Measurements from ENCODE around the gene RAC3.
A peak's percentile ranks its signal among the peaks of the same experiment; 100 is the strongest.

Gene RAC3

GRCh38 chr17:82018152-82018988 is 13.1 kb upstream of the RAC3 start:
- Histone ChIP-seq H3K27me3 (ENCODE audit: control insufficient read depth, insufficient read depth, low read length) (no peaks in the 10 kb centered on the region), H3K27ac (ENCODE audit: low read depth, low read length) (no peak overlapping the region), H3K4me3 (ENCODE audit: low read length) (no peak overlapping the region), H3K4me1 (ENCODE audit: control insufficient read depth, insufficient read depth, low read length) (peaks cover 17% of the 10 kb centered on the region), H3K9ac (ENCODE audit: low read length) (no peak overlapping the region), H3K36me3 (ENCODE audit: control insufficient read depth, insufficient read depth, low read length) (no peaks in the 10 kb centered on the region)

GRCh38 chr17:82018989-82019689 is 12.3 kb upstream of the RAC3 start:
- peaks cover 13% of the 10 kb centered on the region for H3K4me1 ChIP-seq (ENCODE audit: control insufficient read depth, insufficient read depth, low read length)
- H3K4me3 ChIP-seq (ENCODE audit: low read length): no peak overlapping the region
- no peaks in the 10 kb centered on the region for H3K36me3 ChIP-seq (ENCODE audit: control insufficient read depth, insufficient read depth, low read length)
- no peak overlapping the region for H3K9ac ChIP-seq (ENCODE audit: low read length)
- no peaks in the 10 kb centered on the region for H3K27me3 ChIP-seq (ENCODE audit: control insufficient read depth, insufficient read depth, low read length)
- no peak overlapping the region for H3K27ac ChIP-seq (ENCODE audit: low read depth, low read length)

- H3K27me3 ChIP-seq (ENCODE audit: control insufficient read depth, insufficient read depth, low read length): no peaks in the 10 kb centered on the region
- no peak overlapping the region for H3K4me3 ChIP-seq (ENCODE audit: low read length)
- no peak overlapping the region for H3K9ac ChIP-seq (ENCODE audit: low read length)
- H3K27ac ChIP-seq (ENCODE audit: low read depth, low read length): no peak overlapping the region
- H3K4me1 ChIP-seq (ENCODE audit: control insufficient read depth, insufficient read depth, low read length): peaks cover 15% of the 10 kb centered on the region
- H3K36me3 ChIP-seq (ENCODE audit: control insufficient read depth, insufficient read depth, low read length): no peaks in the 10 kb centered on the region
Measured at GRCh38 chr17:82019690-82020571, 11.5 kb upstream of the RAC3 start.

GRCh38 chr17:82020572-82021106 is 10.8 kb upstream of the RAC3 start:
- no peaks in the 10 kb centered on the region for H3K36me3 ChIP-seq (ENCODE audit: control insufficient read depth, insufficient read depth, low read length)
- no peak overlapping the region for H3K27ac ChIP-seq (ENCODE audit: low read depth, low read length)
- peak overlapping the region; percentile 92 for H3K4me3 ChIP-seq (ENCODE audit: low read length)
- H3K27me3 ChIP-seq (ENCODE audit: control insufficient read depth, insufficient read depth, low read length): no peaks in the 10 kb centered on the region
- no peak overlapping the region for H3K9ac ChIP-seq (ENCODE audit: low read length)
- peaks cover 15% of the 10 kb centered on the region for H3K4me1 ChIP-seq (ENCODE audit: control insufficient read depth, insufficient read depth, low read length)

DNA sequence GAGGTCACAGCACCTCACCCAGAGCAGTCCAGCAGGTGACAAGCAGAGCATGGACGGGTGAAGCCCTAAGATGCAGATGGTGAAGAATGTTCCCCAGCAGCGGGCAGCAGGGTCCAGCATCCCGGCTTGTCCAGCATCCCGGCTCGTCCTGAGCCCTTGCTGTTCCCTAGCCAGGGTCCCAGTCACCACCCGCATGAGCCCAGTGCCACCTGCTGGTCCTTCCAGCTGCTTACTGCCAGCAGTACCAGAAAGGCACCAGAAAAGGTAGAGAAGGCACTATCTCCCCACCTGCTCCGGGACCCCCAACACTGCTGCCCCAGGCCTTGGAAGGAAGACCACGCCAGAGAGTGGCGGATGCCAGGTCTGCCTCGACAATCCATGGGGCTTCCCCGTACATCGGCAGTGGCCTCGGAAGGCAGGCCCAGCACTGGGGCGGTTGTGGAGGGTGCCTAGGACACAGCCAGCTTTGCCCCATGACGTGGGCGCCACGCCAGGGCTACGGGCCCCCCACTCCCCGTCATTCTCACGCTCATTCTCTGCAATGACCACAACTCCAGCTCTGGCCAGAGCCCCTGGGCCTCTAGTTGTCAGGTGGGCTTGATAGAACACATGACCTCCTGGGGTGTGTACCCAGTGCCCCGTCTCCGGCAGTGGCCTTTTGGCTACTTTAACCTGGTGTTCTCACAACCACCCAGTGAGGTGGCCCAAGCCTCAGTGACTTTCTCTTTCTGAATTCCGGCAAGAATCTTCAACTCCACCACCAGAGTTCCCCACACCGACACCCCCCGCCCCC is 10.2 kb upstream of the RAC3 start:
- Histone ChIP-seq H3K36me3 (ENCODE audit: control insufficient read depth, insufficient read depth, low read length) (no peaks in the 10 kb centered on the region), H3K9ac (ENCODE audit: low read length) (no peak overlapping the region), H3K4me1 (ENCODE audit: control insufficient read depth, insufficient read depth, low read length) (peaks cover 15% of the 10 kb centered on the region), H3K4me3 (ENCODE audit: low read length) (peak overlapping the region; percentile 92), H3K27me3 (ENCODE audit: control insufficient read depth, insufficient read depth, low read length) (no peaks in the 10 kb centered on the region), H3K27ac (ENCODE audit: low read depth, low read length) (no peak overlapping the region)

- no peaks in the 10 kb centered on the region for H3K27me3 ChIP-seq (ENCODE audit: control insufficient read depth, insufficient read depth, low read length)
- H3K9ac ChIP-seq (ENCODE audit: low read length): peak overlapping the region; percentile 68
- no peaks in the 10 kb centered on the region for H3K36me3 ChIP-seq (ENCODE audit: control insufficient read depth, insufficient read depth, low read length)
- H3K4me1 ChIP-seq (ENCODE audit: control insufficient read depth, insufficient read depth, low read length): peaks cover 15% of the 10 kb centered on the region
- H3K27ac ChIP-seq (ENCODE audit: low read depth, low read length): no peak overlapping the region
- peak overlapping the region; percentile 92 for H3K4me3 ChIP-seq (ENCODE audit: low read length)
Measured at GRCh38 chr17:82021900-82022309, 9.6 kb upstream of the RAC3 start.

DNA sequence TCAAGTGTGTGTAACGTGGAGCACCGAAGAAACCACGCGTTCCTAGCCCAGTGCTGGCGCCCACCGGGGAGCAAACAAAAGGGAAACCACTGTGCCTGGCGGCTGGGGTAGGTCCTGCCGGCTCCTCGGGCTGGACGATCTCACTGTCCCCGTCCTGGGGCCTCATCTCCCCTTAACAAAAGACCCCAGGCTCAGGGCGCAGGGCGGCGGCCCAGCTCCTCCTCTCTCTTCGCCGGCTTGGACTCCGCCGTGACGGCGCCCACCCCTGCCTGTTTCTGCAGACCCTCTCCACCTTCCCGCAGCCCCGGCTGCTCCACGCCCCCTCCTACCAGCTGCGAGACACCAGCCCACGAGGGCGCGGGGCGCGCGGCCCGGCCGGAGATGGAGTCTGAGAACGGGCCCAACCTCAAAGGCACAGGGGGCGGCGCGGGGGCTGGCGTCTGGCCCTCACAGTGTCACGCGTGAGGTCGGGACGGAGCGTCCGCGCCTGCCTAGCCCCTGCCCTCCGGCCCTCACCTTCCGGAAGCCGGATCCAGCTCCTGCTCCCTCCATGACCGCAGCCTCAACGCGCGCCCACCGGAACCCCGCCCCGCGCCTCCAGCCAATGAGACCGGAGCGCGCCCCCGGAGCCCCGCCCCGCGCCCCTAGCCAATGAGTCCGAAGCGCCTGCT is 9.0 kb upstream of the RAC3 start, which contains the start of gene CENPX:
TSS of gene CENPX (minus strand) at position 569 of the 671 bp plus-strand sequence. CDS start at position 552, 17 bp downstream.
- Histone ChIP-seq H3K27me3 (ENCODE audit: control insufficient read depth, insufficient read depth, low read length) (no peaks in the 10 kb centered on the region), H3K4me3 (ENCODE audit: low read length) (peak within 1 kb of the TSS; percentile 92), H3K4me1 (ENCODE audit: control insufficient read depth, insufficient read depth, low read length) (peaks cover 15% of the 10 kb centered on the region), H3K9ac (ENCODE audit: low read length) (peak within 1 kb of the TSS; percentile 68), H3K36me3 (ENCODE audit: control insufficient read depth, insufficient read depth, low read length) (no peaks in the 10 kb centered on the region), H3K27ac (ENCODE audit: low read depth, low read length) (peak within 1 kb of the TSS; percentile 61)

DNA sequence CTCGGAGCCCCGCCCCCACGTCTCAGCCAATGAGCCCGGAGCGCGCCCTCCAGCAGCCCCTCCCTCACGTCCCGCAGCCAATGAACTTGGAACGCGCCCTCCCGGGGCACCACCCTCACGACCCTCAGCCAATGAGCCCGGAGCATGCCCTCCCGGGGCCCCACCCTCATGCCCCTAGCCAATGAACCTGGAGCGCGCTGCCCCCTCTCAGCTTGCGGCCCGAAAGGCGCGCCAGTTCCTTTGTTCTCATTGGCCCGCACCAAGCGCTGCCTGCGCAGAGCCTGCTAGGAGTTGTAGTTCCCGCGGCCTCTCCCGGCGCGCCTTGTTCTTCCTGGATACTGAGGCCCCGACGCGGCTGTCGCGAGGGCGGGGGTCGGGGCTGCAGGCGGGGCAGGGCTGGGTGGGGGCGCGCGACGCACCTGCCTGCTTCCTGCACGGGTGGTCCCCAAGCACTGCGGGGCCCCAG is 8.5 kb upstream of the RAC3 start, which contains the start of gene LRRC45:
TSS of gene LRRC45 (plus strand) at position 325 of the 466 bp plus-strand sequence. CDS start 339 bp downstream, outside the sequence.
- Histone ChIP-seq H3K4me3 (ENCODE audit: low read length) (peak within 1 kb of the TSS; percentile 92), H3K4me1 (ENCODE audit: control insufficient read depth, insufficient read depth, low read length) (peaks cover 15% of the 10 kb centered on the region), H3K27me3 (ENCODE audit: control insufficient read depth, insufficient read depth, low read length) (no peaks in the 10 kb centered on the region), H3K36me3 (ENCODE audit: control insufficient read depth, insufficient read depth, low read length) (no peaks in the 10 kb centered on the region), H3K27ac (ENCODE audit: low read depth, low read length) (peak within 1 kb of the TSS; percentile 61), H3K9ac (ENCODE audit: low read length) (peak within 1 kb of the TSS; percentile 68)

DNA sequence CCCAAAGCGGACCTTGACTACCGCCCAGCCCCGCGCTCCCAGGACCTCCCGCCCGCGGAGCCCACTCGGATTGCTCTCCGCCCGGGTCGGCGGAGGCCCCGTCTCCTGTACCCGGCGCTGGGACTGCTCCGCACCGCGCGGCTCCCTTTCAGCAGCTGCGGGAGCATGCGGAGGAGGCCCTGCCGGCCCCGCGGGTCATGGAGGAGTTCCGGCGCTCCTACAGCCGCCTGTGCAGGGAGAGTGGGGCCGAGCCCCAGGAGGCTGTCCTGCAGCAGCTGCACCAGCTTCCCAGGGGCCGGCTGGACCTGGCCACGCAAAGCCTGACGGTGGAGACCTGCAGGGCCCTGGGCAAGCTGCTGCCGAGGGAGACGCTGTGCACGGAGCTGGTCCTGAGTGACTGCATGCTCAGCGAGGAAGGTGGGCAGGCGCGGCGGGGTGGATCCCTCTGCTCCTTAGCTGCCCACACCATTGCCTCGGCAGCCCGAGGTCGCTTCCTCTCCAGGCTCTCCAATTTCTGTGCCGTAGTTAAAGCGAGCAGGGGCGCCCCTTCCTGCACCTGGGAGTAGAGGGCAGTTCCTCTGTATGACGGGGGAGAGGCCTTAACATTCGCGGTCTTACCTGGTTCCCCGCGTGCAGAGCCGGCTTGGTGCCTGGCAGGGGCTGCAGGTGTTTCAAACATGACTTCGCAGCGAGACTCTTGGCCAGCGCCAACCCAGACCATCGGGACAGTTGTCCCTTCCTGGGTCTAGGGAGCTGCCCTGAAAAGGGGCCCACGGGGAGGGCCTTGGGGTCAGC is 7.8 kb upstream of the RAC3 start:
- peak overlapping the region; percentile 82 for H3K4me3 ChIP-seq (ENCODE audit: low read length)
- H3K27me3 ChIP-seq (ENCODE audit: control insufficient read depth, insufficient read depth, low read length): no peaks in the 10 kb centered on the region
- H3K36me3 ChIP-seq (ENCODE audit: control insufficient read depth, insufficient read depth, low read length): no peaks in the 10 kb centered on the region
- H3K9ac ChIP-seq (ENCODE audit: low read length): peak overlapping the region; percentile 40
- no peak overlapping the region for H3K27ac ChIP-seq (ENCODE audit: low read depth, low read length)
- peaks cover 15% of the 10 kb centered on the region for H3K4me1 ChIP-seq (ENCODE audit: control insufficient read depth, insufficient read depth, low read length)

- no peak overlapping the region for H3K27ac ChIP-seq (ENCODE audit: low read depth, low read length)
- no peak overlapping the region for H3K4me3 ChIP-seq (ENCODE audit: low read length)
- peaks cover 15% of the 10 kb centered on the region for H3K4me1 ChIP-seq (ENCODE audit: control insufficient read depth, insufficient read depth, low read length)
- H3K36me3 ChIP-seq (ENCODE audit: control insufficient read depth, insufficient read depth, low read length): no peaks in the 10 kb centered on the region
- no peaks in the 10 kb centered on the region for H3K27me3 ChIP-seq (ENCODE audit: control insufficient read depth, insufficient read depth, low read length)
- no peak overlapping the region for H3K9ac ChIP-seq (ENCODE audit: low read length)
Measured at GRCh38 chr17:82024859-82025258, 6.6 kb upstream of the RAC3 start.

Measured in rectal smooth muscle tissue (tissue), 1 donor.